Fibroblast of skin of right biceps (primary cell): ENCODE results near the gene PGC.

Experiments used
- DNase-seq: peaks from one replicate; pipeline ENCODE4 v3.0.0-alpha.2; 2013

PGC gene

DNA sequence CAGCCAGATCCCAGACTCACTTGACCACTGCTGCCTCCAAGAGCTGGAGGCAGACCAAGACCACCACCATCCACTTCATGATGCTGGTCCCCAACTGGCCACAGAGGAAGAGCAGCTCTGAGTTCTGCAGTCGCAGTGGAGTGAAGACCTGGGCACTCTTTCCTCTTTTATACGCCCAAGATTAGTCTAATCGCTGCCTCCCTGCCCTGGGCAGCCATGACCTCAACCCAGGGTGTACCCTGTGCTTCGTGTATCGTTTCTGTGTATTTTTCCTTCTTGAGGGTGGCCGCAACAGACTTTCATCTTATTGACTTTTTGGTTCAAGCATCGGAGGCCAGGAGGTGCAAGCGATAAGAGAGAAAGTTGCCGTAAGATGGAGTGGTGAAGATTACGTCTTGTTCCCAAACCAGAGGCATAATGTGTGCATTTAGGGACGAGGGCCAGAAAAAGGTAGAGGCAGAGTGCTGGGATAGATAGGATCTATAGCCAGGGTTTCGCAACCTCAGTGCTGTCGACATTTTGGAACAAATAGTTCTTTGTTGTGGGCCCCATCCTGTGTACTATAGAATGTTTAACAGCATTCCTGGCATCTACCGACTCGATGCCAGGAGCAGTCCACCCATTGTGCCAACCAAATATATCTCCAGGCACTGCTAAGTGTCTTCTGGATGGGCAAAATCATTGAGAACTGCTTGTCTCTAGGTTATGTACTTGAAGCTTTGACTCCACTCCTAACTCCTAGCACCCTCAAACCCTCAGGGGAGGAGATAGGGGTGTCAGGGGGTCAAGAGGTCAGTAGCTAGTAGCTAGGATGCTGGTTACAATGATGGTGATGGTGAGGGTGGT is at the start of gene PGC:
Gene PGC (minus strand): TSS at position 142 of the 846 bp plus-strand sequence. CDS start 63 bp downstream, at position 79.
- no peak for DNase-seq

GRCh38 chr6:41796474-41796873 is 49.3 kb upstream of the PGC start:
- no peak for DNase-seq

DNA sequence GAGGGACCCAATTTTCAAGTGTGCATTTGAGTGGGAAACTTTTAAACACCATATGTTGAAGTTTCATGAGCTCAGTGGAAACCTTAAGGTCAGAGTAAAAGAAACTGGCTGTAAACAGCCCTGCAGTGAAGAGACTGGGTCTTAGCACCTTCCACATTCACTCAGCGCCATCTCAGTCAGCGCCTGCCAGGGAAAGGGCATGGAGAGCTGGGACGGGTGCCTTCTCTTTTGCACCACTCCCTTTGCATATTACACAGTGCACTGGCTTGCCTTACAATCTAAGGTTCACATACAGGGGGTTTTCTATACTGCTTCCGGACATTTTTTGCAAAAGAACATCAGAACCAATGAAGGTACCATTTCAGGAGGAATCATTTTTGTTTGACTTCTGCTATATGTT is 44.8 kb upstream of the PGC start:
- no peak for DNase-seq

- no peak for DNase-seq
Measured at GRCh38 chr6:41791305-41791704, 44.1 kb upstream of the PGC start.

- no peak for DNase-seq
Measured at GRCh38 chr6:41790045-41790444, 42.8 kb upstream of the PGC start.

DNA sequence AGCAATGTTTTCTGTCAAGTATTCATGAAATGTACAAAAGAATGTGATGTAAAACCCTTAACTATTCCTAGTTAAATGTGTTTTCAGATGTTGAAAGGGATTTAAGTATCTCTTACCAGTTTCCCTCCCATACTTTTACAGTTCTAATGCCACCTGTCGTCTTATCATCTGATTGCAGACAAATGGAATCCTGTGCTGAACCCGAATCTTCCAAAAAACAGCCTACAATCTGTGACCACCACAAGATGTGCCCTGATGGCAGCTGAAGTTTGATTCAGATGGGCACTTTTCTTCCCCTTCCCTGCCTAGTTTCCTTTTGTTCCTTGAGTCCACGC is 42.2 kb upstream of the PGC start:
- DNase-seq: no peak

- peak; percentile 93 for DNase-seq
Measured at GRCh38 chr6:41787219-41787917, 40.2 kb upstream of the PGC start, which contains the start of gene TOMM6. Gene TOMM6, plus strand, starts transcription at chr6:41787694. Its CDS starts 4 bp downstream, at chr6:41787698.

DNA sequence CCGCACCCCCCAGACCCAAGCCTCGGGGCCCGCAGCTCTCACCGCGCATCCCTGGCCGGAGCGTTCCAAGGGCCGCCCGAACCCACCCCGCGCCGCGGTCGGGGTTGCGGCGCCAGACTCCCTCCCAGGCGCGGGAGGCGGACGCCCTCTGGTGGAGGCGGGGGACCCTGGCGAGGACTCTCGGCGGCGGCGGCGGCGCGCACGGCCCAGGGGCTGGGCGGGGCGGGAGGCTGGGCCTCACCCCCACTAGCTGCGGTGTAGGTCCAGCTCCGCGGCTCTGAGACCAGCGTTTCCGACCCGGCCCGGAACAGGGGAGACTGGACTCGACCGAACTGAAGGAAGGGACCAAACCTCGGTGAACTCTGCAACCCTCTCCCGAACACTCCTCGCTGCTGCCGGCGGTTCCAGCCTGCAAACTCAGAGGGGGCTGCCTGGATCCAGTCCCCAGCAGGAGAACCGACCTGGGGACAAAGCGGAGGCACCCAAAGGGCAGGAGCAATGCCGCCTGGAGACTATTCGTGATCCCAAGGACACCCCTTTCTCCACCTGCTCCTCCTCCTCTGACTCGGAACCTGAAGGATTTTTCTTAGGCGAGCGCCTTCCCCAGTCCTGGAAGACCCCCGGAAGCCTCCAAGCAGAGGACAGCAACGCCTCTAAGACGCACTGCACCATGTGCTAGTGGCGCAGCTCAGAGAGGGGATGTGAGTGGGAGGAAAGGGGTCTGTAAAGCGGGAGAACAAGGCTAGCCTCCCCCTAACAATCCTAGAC is 39.4 kb upstream of the PGC start:
- peak; percentile 81 for DNase-seq

DNA sequence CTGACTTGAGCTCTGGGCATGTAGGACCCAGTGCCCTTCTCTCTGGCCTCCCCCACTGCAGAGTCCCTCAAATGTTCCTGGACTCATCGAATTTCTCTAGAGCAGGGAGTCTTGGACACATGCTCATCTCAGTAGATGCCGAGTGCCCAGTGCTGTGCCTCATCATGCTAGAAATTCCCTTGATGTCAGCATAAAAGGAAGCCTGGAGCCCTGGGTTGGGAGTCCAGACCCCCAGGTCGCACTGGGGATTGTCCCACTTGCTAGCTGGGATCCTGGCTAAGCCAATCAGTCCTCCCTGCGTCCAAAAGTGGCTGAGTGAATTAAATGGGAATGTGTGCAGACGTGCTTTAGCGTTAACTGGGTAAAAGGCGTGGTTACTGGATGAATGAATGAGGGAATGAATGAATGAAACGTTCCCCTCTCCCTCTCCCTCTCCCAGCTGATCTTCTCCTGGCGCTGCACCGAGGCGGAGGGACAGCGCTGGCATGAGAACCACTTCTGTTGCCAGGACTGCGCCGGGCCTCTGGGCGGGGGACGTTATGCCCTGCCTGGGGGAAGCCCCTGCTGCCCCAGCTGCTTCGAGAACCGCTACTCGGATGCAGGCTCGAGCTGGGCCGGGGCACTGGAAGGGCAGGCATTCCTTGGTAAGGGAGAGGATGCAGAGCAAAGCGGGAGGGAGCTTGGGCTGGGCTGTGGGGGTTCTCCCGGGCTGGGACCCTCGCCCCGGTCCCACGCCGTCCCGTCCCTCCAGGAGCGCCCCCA is 38.7 kb upstream of the PGC start:
- DNase-seq: peak; percentile 28

- DNase-seq: no peak
Measured at GRCh38 chr6:41785254-41785653, 38.1 kb upstream of the PGC start.

DNA sequence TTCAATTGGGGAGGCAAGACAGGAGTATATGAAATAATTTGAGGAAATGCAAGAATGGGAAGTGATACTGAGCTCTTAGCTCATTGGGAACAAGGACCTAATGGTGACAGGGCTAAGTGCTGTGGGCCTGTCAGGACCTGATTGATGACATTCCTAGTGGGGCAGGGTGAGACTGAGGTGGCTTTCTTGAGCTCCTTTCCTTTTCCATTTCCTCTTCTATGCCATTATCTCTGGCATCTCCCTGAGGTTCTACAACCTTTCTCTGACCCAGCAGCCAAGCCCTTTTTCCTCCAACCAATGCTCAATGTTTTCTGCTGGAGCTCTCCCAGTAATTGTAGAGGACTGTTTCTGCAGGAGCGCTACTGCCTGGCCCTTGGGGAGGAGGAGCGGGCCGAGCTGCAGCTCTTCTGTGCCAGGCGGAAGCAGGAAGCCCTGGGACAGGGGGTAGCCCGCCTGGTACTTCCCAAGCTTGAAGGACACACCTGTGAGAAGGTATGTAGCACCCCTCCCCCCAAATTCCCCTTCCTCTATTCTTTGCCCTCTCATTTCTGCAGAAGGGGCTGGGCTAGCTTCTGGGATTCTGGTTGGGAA is 37.5 kb upstream of the PGC start:
- no peak for DNase-seq

DNA sequence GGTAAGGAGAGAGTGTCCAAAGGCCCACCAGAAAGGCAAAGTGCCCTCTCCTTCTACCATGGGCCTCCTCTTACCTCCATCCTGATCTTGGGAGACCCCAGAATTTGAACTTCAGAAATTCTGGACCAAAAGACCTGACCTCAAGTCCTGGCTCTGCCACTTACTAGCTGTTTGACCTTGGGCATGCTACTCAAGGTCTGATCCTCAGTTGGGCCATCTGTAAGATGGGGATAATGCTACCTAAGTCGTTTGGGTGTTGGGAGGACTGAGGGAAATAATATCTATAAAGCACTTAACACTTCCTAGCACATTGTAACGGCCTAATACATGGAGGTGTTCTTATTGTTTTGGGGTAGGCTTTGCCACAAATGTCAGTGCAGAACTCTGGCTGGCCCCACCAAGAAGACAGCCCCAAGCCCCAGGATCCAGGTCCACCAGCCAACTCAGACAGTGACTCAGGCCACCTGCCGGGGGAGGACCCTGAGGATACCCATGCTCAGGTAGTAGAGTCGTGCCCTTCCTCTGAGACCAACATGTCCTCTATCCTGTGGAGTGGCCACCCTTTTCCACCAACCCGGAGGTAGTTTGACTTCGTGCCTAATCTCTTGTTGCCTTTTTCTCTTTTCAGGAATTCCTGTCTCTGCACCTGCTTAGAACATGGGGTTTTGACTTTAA is 36.0 kb upstream of the PGC start:
- no peak for DNase-seq

DNA sequence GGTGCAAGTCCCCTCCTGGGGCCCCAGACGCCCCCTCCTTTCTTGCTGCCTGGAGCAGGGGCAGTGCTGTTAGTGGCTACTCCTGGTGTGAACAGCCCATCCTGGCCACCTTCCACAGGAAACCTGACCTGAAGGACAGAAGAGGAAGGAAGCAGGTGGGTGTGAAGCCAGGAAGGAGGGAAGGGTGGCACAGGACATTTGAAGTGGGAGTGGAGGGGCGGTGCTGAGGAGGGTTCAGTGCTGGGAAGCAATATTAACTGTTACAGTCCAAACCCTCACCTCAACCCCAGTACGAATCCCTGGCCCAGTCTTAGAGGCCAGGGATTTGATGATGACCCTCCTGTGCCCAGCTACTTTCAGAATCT is 34.2 kb upstream of the PGC start:
- DNase-seq: no peak

GRCh38 chr6:41780551-41781365 is 33.6 kb upstream of the PGC start, which contains the start of gene PRICKLE4:
Gene PRICKLE4, plus strand, starts transcription at chr6:41780782. Its CDS starts 2,692 bp downstream, at chr6:41783474.
- no peak for DNase-seq

DNA sequence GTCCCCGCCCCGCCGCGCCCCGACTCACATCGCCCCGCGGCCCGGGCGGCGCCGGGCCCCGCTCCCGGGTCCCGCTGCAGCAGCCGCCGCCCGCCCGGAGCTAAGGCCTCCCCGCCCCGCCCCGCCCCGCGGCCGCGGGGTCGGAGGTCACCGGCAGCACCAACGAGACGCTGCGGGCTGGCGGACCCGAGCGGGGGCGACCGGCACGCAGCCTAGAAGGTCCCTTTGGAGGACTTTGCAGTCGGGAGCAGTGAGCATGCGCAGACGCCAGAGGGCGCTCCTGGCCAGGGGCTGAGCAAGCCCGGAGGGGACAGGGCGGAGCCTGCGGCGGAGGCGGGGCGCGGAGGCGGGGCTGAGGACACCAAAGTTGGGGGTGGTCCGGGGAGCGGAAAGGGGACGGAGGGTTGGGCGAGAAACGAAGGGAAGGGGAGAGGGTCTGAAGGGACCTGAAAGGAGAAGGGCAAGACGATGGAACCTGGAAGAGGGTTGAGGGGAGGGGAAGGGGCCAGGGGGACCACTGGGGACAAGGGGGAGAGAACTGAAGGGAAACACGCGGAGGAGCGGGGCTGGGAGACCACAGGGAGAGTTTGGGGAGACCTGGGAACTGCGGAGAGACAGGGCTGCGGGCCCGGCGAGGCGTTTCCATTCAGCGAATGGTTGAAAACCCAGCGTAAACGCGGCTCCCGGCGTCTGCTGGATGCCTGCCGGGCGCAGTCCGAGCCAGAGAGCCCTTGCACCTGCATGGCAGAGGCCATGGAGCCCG is 32.8 kb upstream of the PGC start, which contains the start of gene FRS3:
Gene FRS3 (minus strand): TSS at position 113 of the 763 bp plus-strand sequence. CDS start 2,913 bp downstream, outside the sequence.
- DNase-seq: peak; percentile 92

GRCh38 chr6:41779336-41779735 is 32.1 kb upstream of the PGC start:
- DNase-seq: no peak

- no peak for DNase-seq
Measured at GRCh38 chr6:41778895-41779294, 31.7 kb upstream of the PGC start.

DNA sequence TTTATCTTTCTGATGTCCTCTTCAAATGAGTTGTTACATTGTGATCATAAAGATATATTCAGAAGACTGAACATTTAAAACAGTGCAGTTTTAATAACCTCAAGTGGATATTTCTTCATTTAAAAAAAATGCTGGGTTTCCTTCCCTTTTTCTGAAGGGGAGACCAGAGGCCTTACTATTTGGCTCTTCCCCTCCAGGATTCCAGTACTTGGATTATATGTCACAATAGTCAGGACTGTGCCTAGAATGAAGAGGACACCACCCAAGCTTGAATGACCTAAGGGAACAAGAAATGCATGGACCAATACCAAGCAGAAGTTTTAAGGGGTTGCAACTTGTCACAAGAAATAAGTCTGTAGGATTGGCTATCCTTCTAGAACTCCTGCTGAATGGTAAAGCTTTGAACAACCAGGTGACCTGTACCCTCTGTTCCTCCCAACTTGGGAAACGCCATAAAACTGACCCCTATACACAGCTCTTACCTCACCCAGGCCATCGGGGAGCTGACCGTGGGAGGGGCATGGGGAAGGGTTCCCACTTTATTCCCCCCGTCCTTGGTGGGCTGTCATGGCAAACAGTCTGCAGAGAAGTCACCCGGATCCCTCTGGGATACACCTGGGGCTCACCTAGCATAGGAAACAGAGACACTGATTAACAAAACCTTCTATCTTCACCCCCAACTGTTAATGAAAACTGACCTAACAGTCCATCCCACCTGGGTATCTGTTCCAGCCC is 30.5 kb upstream of the PGC start:
- DNase-seq: no peak

DNA sequence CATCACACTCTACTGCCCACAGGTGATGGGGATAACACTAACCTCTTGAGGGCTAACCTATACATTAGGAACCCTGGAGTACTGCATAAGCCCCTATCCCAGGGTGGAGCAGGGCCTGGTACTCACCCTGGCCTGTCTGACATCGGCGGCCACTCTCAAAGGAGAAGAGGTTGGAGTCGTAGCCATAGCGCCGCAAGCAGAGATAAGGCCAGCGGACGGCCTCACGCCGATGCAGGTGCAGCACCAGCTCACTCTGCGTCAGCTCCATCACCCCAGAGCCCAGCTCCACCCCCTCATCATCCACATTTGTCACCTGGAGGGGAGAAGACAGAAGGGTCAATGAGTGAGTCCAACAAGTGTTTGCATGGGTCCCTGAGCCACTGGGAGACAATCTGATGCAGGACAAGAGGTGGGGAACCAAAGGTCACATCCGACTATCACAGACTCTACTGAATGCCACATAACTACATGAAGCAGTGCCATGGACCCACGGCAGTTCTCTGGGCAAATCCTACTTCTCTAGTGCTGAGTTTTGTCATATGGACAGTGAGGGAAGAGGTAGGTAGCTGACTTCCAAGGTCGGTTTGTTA is 28.2 kb upstream of the PGC start:
- DNase-seq: no peak
